HFFc6 (cell line): ENCODE data around the gene RBP5. TPM values are rescaled to one million over a fixed set of nuclear protein-coding genes. Genes with fewer than 3 reads are reported as not detected.

ENCODE experiments used
- DNase-seq: peaks from one replicate; pipeline ENCODE4 v3.0.0-alpha.2; 2018
- H3K27ac Mint-ChIP-seq: 2 replicates; pipeline ENCODE4 v1.8.0; 2020; ENCODE audit warnings: mild to moderate bottlenecking, mixed read lengths
- H3K27me3 Mint-ChIP-seq: 2 replicates; pipeline ENCODE4 v1.8.0; 2021; ENCODE audit warnings: mild to moderate bottlenecking, moderate library complexity, mixed read lengths; ENCODE audit not compliant: insufficient read depth
- H3K36me3 Mint-ChIP-seq: 2 replicates; pipeline ENCODE4 v1.8.0; 2021; ENCODE audit warnings: low read depth, mixed read lengths
- H3K4me1 Mint-ChIP-seq: 2 replicates; pipeline ENCODE4 v1.8.0; 2020; ENCODE audit warnings: low read depth, mixed read lengths
- H3K4me3 Mint-ChIP-seq: 2 replicates; pipeline ENCODE4 v1.8.0; 2020; ENCODE audit warnings: mild to moderate bottlenecking, moderate library complexity, mixed read lengths
- H3K9me3 Mint-ChIP-seq: 2 replicates; pipeline ENCODE4 v1.8.0; 2020; ENCODE audit warnings: mild to moderate bottlenecking, mixed read lengths
- CTCF ChIP-seq: fragments of 200-600 bp; sonication (generic); IDR thresholded peaks from 2 replicates; pipeline ENCODE4 v1.5.0; 2021; ENCODE audit warnings: antibody characterized with exemption, mild to moderate bottlenecking
- total RNA-seq, 6 experiments: library from RNA; stranded (reverse); fragmentation: NEBNext Ultra II Directional; extraction: Animal tissue kit (Norgen Biotek cat#: 25700); gene quantifications; 2 replicates in 1 of 6; 3 replicates in 5 of 6; pipeline ENCODE4 v1.2.3, GENCODE V29; 2021

Gene RBP5
- total RNA-seq, 6 experiments from 2014 or later = not detected

DNA sequence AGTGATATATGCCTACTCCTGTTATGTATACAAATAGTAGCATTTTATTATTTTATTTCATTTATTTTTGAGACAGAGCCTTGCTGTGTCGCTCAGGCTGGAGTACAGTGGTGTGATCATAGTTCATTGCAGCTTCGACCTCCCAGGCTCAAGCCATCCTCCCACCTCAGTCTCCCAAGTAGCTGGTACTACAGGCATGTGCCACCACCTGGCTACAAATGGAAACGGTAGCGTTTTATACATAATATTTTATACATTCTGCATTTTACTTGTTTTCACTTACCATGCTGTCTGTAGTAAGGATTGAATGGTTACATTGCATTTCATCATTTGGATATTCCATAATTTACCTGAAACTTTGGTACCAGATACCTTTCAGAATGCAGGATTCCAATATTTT lies 50.5 kb downstream of the RBP5 start:
- Mint-ChIP-seq H3K27ac (no peak overlapping the region), H3K36me3 (peaks cover 3% of the 10 kb centered on the region), H3K27me3 (peaks cover 3% of the 10 kb centered on the region), H3K4me1 (peaks cover 30% of the 10 kb centered on the region), H3K4me3 (no peak overlapping the region), H3K9me3 (no peaks in the 10 kb centered on the region; the same call in 1 of the 2 replicates)
- TF ChIP-seq CTCF = no peak
- no peak for DNase-seq

GRCh38 chr12:7076493-7076892 lies 52.2 kb downstream of the RBP5 start:
- TF ChIP-seq CTCF = no peak
- Mint-ChIP-seq H3K27me3 (peaks cover 7% of the 10 kb centered on the region), H3K27ac (no peak overlapping the region), H3K4me3 (no peak overlapping the region), H3K9me3 (no peaks in the 10 kb centered on the region), H3K36me3 (no peaks in the 10 kb centered on the region), H3K4me1 (peaks cover 30% of the 10 kb centered on the region)
- no peak for DNase-seq

DNA sequence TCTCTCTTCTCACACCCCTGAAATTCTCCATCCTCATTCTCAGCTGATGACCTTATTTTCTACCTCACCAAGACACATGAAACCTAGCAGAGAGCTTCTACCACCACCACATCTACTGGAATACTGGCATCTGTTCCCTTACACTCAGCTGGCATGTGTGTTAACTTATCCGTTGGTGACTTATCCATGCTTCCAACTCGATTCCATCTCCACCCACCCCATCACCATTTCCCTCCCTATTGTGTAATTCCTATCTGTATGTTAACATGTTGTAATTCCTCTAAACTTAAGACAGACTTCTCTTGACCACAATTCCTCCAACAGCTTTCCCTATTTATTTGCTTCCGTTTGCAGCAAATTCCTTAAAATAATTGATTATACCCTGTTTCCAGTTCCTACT lies 52.8 kb downstream of the RBP5 start:
- Mint-ChIP-seq H3K27ac (no peak overlapping the region), H3K36me3 (no peaks in the 10 kb centered on the region), H3K4me1 (peaks cover 30% of the 10 kb centered on the region), H3K9me3 (no peaks in the 10 kb centered on the region), H3K27me3 (peaks cover 7% of the 10 kb centered on the region), H3K4me3 (no peak overlapping the region)
- no peak for DNase-seq
- no peak for TF ChIP-seq CTCF

DNA sequence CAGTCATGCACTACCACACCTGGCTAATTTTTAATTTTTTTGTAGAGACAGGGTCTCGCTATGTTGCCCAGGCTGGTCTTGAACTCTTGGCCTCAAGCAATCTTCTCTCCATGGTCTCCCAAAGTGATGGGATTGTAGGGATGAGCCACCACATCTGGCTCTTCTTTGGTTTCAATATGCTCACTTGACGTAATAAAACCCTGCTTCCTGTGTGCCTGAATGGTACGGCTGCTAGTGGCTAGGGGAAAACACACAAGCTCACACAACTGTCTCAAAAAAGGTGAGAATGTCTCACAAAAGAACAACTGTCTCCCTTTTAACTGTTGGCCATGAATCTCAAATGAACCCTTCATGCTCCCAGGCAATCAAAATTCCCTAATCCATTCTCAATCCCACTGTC lies 53.2 kb downstream of the RBP5 start:
- DNase-seq = no peak
- Mint-ChIP-seq H3K27me3 (peaks cover 7% of the 10 kb centered on the region), H3K9me3 (no peaks in the 10 kb centered on the region), H3K4me1 (peaks cover 28% of the 10 kb centered on the region), H3K4me3 (no peak overlapping the region), H3K36me3 (no peaks in the 10 kb centered on the region), H3K27ac (no peak overlapping the region)
- TF ChIP-seq CTCF = no peak

DNA sequence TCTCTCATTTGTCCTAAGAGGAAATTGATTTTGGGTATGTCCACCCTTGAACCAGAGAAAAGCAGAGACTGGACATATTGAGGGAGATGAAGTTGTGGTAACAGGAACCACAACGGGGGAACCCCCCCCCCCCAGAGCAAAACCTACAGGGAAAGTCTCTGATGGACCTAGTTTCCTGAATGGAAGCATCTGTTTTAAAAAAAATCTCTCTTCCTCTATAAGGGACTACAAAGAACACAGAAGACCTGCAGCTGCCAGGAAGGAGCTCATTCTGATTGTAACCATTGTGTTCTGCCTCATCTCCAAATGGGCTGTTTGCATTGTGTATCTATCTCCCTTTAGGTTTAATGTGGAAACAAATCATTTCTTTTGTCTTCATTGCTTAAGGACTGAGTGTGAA lies 54.7 kb downstream of the RBP5 start:
- Mint-ChIP-seq H3K9me3 (no peaks in the 10 kb centered on the region), H3K27ac (no peak overlapping the region), H3K27me3 (peaks cover 7% of the 10 kb centered on the region), H3K36me3 (no peaks in the 10 kb centered on the region), H3K4me3 (no peak overlapping the region), H3K4me1 (peaks cover 14% of the 10 kb centered on the region)
- no peak for DNase-seq
- no peak for TF ChIP-seq CTCF

Other genes with a start within 250 kb of the RBP5 start
- gene LRRC23, start 224.1 kb downstream of the RBP5 start, total RNA-seq = 1 to 10 TPM; 5.5 to 7.9 (median 6.6) TPM
- 10 to 100 TPM; 18.9 to 26.9 (median 24.7) TPM for gene ENO2, start 214.3 kb downstream of the RBP5 start, total RNA-seq
- gene ATN1, start 200.9 kb downstream of the RBP5 start, total RNA-seq = 100 to 1,000 TPM in 4 of 6 experiments, 10 to 100 TPM in 2; 96.8 to 120 (median 107) TPM
- gene RNU7-1, start 185.1 kb downstream of the RBP5 start, total RNA-seq = not detected
- gene C12orf57, start 184.9 kb downstream of the RBP5 start, total RNA-seq = 100 to 1,000 TPM; 115 to 131 (median 123) TPM
- gene PTPN6, start 177.5 kb downstream of the RBP5 start, total RNA-seq = not detected
- gene PHB2, start 158.2 kb downstream of the RBP5 start, total RNA-seq = 100 to 1,000 TPM; 160 to 198 (median 182) TPM
- 10 to 100 TPM; 64.9 to 83.7 (median 75.6) TPM for gene EMG1, start 158.0 kb downstream of the RBP5 start, total RNA-seq
- 10 to 100 TPM; 17.4 to 28.4 (median 21.6) TPM for gene LPCAT3, start 110.4 kb downstream of the RBP5 start, total RNA-seq
- gene C1S, start 68.2 kb downstream of the RBP5 start, total RNA-seq = 10 to 100 TPM; 21.9 to 30.8 (median 30.2) TPM
- 10 to 100 TPM in 5 of 6 experiments, 1 to 10 TPM in 1; 9.3 to 43.4 (median 36.0) TPM for gene C1R, start 36.4 kb downstream of the RBP5 start, total RNA-seq
- 10 to 100 TPM in 5 of 6 experiments, 1 to 10 TPM in 1; 8.5 to 20.0 (median 15.8) TPM for gene C1RL, start 19.7 kb downstream of the RBP5 start, total RNA-seq
- gene CLSTN3, start 1.5 kb upstream of the RBP5 start, total RNA-seq = 10 to 100 TPM; 10.4 to 15.5 (median 13.7) TPM
- gene PEX5, start 60.8 kb upstream of the RBP5 start, total RNA-seq = 10 to 100 TPM; 19.8 to 24.4 (median 22.2) TPM
- not detected for gene ACSM4, start 175.2 kb upstream of the RBP5 start, total RNA-seq